Nephron (organoid): Measurements from ENCODE around the gene KLHL41.
A peak's percentile ranks its signal among the peaks of the same experiment; 100 is the strongest.
"Not testable (repeated sequence)": the region's sequence is repeated elsewhere in the genome, so short reads cannot be mapped to it uniquely, and the experiment has no call there.

Experiments
- H3K27ac Mint-ChIP-seq, 3 experiments: 2 replicates each; pipeline ENCODE4 v1.8.0; 2020; ENCODE audit warnings: mixed read lengths in 3 of 3, mild to moderate bottlenecking in 2 of 3, moderate library complexity in 1 of 3
- H3K27me3 Mint-ChIP-seq: 2 replicates; pipeline ENCODE4 v1.8.0; 2021; ENCODE audit warnings: low read depth, mild to moderate bottlenecking, moderate library complexity, mixed read lengths
- H3K36me3 Mint-ChIP-seq: 2 replicates; pipeline ENCODE4 v1.8.0; 2020; ENCODE audit warnings: low read depth, mixed read lengths
- H3K4me1 Mint-ChIP-seq: 2 replicates; pipeline ENCODE4 v1.8.0; 2020; ENCODE audit warnings: mixed read lengths
- H3K4me3 Mint-ChIP-seq, 3 experiments: 2 replicates each; pipeline ENCODE4 v1.8.0; 2020; ENCODE audit warnings: mild to moderate bottlenecking in 3 of 3, mixed read lengths in 3 of 3, moderate library complexity in 2 of 3
- H3K9me3 Mint-ChIP-seq: 2 replicates; pipeline ENCODE4 v1.8.0; 2020; ENCODE audit warnings: mixed read lengths
- CTCF ChIP-seq, 3 experiments: fragments of 200-600 bp; sonication (generic); IDR thresholded peaks; one replicate each; pipeline ENCODE4 v1.5.0; 2021; ENCODE audit warnings: antibody characterized with exemption in 3 of 3; ENCODE audit not compliant: unreplicated experiment in 3 of 3

Gene KLHL41

DNA sequence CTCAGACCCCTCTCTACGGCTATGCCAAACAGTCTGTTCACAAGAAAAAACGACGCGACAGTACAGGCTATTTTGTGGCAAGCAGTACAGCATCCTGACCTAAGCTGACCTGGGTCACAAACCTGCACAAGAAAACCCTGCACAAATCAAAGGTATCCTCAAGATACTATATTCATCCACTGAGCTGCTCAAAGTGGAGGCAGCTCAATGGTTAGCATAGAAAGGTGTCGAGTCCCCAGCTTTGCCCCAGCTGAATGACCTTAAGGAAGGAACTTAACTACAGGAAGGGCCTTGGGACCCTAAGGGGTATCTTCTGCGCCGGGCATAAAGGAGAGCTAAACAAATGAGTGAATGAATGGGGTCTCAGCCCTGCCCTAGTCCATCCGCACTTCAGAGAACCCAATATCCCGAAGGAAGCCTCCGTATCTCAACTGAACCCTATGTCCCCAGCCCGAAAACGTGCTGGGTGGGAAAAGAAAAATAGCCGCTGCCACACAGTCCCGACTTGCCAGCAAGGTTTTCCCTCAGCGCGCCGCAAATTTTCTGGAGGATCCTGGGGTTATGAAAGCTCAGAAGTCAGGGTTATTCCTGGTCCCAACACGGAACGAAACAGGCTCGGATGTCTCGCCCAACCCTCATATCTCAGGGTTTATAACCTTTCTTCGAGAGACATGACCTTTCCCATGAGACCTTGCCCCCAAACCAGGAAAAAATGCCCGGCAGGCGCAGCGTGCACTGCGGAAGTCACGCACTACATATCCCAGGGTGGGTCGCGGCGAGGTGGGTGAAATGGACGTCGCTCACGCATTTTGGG lies 63.9 kb downstream of the KLHL41 start, which contains the start of gene FASTKD1:
Gene FASTKD1 (minus strand): TSS at position 706 of the 814 bp plus-strand sequence. CDS start 1,836 bp downstream, outside the sequence.
- no peaks in the 10 kb centered on the region for H3K27me3 Mint-ChIP-seq
- no peaks in the 10 kb centered on the region for H3K9me3 Mint-ChIP-seq
- no peak for TF ChIP-seq CTCF (IDR thresholded peaks at IDR 0.05; ENCODE audit: unreplicated experiment in 3 of 3)
- no peaks in the 10 kb centered on the region for H3K36me3 Mint-ChIP-seq
- H3K4me3 Mint-ChIP-seq: peak within 1 kb of the TSS; percentile 96 to 99 (median 97)
- peak within 1 kb of the TSS; percentile 52 to 95 (median 87) for H3K27ac Mint-ChIP-seq
- H3K4me1 Mint-ChIP-seq: peaks cover 26% of the 10 kb centered on the region

DNA sequence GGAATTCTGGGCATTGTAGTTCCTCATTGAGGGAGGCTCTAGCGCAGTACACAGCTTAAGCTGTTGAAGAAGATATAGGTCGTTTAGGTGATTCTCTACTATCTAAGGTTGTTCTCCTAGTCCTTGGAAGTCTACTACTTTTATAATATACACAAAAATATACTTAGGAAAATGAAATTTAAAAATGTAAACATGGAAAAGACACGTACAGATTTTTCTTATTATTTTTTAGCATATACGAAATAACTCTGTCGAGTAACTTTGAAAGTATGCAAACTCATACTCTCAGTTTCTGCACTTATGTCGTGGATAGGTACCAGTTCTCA lies 64.4 kb downstream of the KLHL41 start:
- TF ChIP-seq CTCF (IDR thresholded peaks at IDR 0.05; ENCODE audit: unreplicated experiment in 3 of 3): no peak
- Mint-ChIP-seq H3K4me3 (peak overlapping the region; percentile 96 to 99 (median 97)), H3K27ac (peak overlapping the region; percentile 52 to 95 (median 87)), H3K36me3 (no peaks in the 10 kb centered on the region), H3K27me3 (no peaks in the 10 kb centered on the region), H3K4me1 (peaks cover 26% of the 10 kb centered on the region), H3K9me3 (no peaks in the 10 kb centered on the region)

DNA sequence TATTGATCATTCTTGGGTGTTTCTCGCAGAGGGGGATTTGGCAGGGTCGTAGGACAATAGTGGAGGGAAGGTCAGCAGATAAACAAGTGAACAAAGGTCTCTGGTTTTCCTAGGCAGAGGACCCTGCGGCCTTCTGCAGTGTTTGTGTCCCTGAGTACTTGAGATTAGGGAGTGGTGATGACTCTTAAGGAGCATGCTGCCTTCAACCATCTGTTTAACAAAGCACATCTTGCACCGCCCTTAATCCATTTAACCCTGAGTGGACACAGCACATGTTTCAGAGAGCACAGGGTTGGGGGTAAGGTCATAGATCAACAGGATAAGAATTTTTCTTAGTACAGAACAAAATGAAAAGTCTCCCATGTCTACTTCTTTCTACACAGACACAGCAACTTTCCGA lies 65.0 kb downstream of the KLHL41 start:
- H3K9me3 Mint-ChIP-seq: not testable (repeated sequence)

DNA sequence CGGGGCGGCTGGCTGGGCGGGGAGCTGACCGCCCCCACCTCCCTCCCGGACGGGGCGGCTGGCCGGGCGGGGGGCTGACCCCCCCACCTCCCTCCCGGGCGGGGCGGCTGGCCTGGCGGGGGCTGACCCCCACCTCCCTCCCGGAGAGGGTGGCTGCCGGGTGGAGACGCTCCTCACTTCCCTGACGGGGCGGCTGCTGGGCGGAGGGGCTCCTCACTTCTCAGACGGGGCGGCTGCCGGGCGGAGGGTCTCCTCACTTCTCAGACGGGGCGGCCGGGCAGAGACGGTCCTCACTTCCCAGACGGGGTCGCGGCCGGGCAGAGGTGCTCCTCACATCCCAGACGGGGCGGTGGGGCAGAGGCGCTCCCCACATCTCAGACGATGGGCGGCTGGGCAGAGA lies 65.8 kb downstream of the KLHL41 start:
- H3K4me1 Mint-ChIP-seq: peaks cover 20% of the 10 kb centered on the region
- H3K36me3 Mint-ChIP-seq, H3K9me3 Mint-ChIP-seq, H3K27me3 Mint-ChIP-seq, H3K27ac Mint-ChIP-seq, H3K4me3 Mint-ChIP-seq: not testable (repeated sequence)

More for the DNA sequence above, 65.0 kb downstream of the KLHL41 start:
- not testable (repeated sequence) for H3K27me3 Mint-ChIP-seq, H3K36me3 Mint-ChIP-seq, H3K27ac Mint-ChIP-seq
- Mint-ChIP-seq H3K4me1 (peaks cover 26% of the 10 kb centered on the region), H3K4me3 (peak overlapping the region; percentile 54 to 64 (median 63))
